A549 treated with GW870086 at 1 μM for 4 hours (cell line): ENCODE results near the gene DNLZ. TPM values are rescaled to one million over a fixed set of nuclear protein-coding genes. Genes with fewer than 3 reads are reported as not detected.

Source experiments
- total RNA-seq: library from RNA; stranded (reverse); fragments of 200-300 nt; extraction: Qiagen RNA extraction; gene quantifications from 5 replicates; pipeline ENCODE4 v1.2.3, GENCODE V29; 2022; ENCODE audit warnings: low read depth

Gene DNLZ
- 28.1 to 45.8 TPM (median 35.7 TPM) in 5 replicates for total RNA-seq

GRCh38 chr9:136363106-136363948 lies at the start of gene DNLZ:
Gene DNLZ (minus strand): TSS chr9:136363744. CDS start chr9:136363714, 30 bp downstream.

GRCh38 chr9:136410500-136411287 lies 47.1 kb upstream of the DNLZ start, which contains the start of the genes ENTR1 and PMPCA:
Gene ENTR1 (minus strand): TSS chr9:136410614. CDS start chr9:136410397, 217 bp downstream.
Gene PMPCA (plus strand): TSS chr9:136410658. CDS start chr9:136410669, 11 bp downstream.

DNA sequence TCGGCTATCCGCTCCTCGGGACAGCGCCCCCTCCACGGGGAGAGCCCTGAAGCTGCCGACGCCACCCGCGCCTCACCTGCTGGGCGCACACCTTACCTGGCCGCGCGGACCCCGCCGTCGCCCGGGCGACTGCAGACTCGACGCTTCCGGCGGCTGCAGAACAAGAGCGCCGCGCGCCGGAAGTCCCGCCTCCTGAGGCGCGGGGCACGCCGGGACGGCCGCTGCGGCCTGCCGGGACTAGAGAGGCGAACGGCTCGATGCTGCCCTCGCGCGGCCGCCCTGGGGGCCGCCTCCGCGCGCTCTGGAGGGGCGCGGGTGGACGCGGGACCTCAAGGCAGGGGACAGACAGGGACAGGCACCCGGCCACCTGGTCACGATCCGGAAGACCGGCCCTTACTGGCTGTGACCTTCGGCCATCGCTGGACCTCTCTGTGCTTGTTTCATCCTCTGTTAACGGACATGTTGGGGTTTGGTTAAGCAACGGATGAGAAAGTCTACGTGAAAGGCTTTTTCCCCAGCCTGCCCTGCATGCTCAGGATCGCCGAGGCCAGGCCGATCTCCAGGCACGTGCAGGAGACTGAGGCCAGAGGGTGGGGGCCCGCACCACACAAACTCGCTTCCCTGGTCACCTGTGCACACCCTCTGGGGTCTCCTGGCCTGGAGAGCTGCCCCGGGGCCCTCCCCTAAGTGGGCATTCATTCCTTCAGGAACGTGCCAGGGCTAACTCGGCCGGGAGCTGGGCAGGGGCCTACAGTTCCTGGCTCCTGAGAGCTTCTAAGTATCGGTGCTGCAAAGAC lies 36.7 kb upstream of the DNLZ start, which contains the start of gene SNAPC4:
SNAPC4 (minus strand) TSS at position 133 of the 797 bp plus-strand sequence. CDS start 1,742 bp downstream, outside the sequence.

DNA sequence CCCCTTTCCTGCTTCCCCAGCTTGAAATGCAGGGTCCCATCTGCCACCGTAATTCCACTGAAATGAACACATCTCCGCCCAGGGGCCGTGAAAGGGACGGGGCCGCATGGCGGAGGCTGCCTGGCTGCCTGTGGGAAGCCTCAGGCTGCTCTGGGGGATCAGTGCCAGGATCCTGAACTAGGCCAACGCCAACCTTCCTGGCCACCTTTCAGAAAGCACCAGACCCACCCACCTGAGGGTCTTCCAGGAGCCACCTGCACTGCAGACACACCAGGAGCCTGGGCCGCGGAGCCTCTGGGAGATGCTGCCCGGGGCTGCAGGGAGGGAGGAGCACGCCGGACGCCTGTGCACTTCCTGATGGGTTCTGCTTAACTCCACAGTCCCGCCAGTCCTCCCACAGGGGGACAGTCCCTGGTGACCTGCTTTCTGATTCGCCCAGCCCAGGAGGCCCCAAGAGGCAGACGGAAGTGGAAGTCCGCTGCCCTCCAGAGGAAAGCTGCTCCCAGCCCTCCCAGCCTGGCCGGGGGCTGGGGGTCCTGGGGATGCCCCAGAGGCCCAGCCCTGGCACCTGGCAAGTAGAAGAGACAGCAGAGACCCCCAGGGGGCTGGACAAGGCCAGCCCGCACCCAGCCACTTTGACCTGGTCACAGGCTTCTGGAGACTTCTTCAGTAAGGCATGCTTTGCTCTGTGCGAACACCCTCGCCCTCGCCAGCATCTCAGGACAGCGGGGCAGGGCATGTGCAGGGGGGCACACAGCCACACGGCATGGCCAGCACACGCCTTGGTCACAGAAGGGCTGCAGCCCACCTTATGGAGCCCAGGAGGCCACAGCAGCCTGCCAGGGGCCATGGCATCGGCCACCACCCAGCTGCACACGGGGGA lies 10.0 kb upstream of the DNLZ start, which contains the start of gene CARD9:
CARD9 (minus strand) TSS at position 370 of the 883 bp plus-strand sequence. CDS start 1,591 bp downstream, outside the sequence.

DNA sequence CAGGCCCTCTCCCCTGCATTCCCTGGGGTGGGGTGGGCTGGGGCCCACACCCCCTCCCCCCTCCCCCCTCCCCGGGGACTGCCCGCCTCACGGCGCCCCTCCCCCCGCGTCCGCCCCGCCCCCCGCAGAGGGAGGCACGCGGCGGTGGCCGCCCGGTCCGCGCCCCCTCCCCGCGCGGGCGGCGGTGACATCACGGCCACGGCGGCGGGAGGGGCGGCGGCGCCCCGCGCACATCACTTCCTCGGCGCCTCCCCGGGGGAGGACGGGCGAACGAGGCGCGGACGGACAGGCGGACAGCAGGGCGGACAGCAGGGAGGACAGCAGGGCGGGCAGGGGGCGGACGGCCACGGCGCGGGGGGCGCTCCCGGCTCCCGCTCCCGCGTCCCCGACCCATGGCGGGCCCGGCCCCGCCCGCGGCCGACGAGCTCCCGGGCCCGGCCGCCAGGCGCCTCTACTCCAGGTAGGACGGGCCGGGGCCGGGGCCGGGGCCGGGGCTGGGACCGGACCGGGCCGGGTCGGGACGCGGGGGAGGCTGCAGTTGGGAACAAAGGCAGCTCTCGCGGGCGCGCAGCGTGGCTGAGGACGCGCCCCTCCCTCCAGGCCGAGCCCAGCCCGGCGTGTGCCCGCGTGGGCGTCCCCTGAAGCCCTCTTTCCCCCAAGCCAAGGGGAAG lies 36.1 kb downstream of the DNLZ start, which contains the start of gene GPSM1:
GPSM1 (plus strand) TSS at position 236 of the 671 bp plus-strand sequence; CDS start at position 393, 157 bp downstream.

Other genes starting within 250 kb of the DNLZ start
- gene TMEM250, start 244.9 kb downstream of the DNLZ start, total RNA-seq = 32.2 to 44.1 TPM (median 43.5 TPM) in 5 replicates
- 0.07 to 0.13 TPM (median 0.08 TPM) in 4 of 5 replicates, not detected in the other for gene LHX3, start 158.6 kb downstream of the DNLZ start, total RNA-seq
- 24.5 to 28.7 TPM (median 27.0 TPM) in 5 replicates for gene QSOX2, start 117.9 kb downstream of the DNLZ start, total RNA-seq
- gene CCDC187, start 59.6 kb downstream of the DNLZ start, total RNA-seq = 0.01 TPM in 2 of 5 replicates, not detected in the others
- gene GPSM1, start 36.2 kb downstream of the DNLZ start, total RNA-seq = 8.8 to 14.0 TPM (median 12.7 TPM) in 5 replicates
- 0.82 to 1.9 TPM (median 1.2 TPM) in 5 replicates for gene CARD9, start 9.9 kb upstream of the DNLZ start, total RNA-seq
- 10.3 to 13.0 TPM (median 12.7 TPM) in 5 replicates for gene SNAPC4, start 36.4 kb upstream of the DNLZ start, total RNA-seq
- 55.9 to 75.2 TPM (median 71.3 TPM) in 5 replicates for gene ENTR1, start 46.9 kb upstream of the DNLZ start, total RNA-seq
- gene PMPCA, start 46.9 kb upstream of the DNLZ start, total RNA-seq = 78.0 to 93.9 TPM (median 85.1 TPM) in 5 replicates
- 14.2 to 20.7 TPM (median 19.7 TPM) in 5 replicates for gene INPP5E, start 76.1 kb upstream of the DNLZ start, total RNA-seq
- 49.6 to 61.9 TPM (median 60.6 TPM) in 5 replicates for gene SEC16A, start 119.3 kb upstream of the DNLZ start, total RNA-seq
- gene NOTCH1, start 182.3 kb upstream of the DNLZ start, total RNA-seq = 8.3 to 12.4 TPM (median 10.8 TPM) in 5 replicates